ENCODE results near the gene IER5L. TPM values are rescaled to one million over a fixed set of nuclear protein-coding genes. Genes with fewer than 3 reads are reported as not detected.

The IER5L gene
- polyA plus RNA-seq, 1 donor (not counting 4 experiments of a cell fraction or from before 2014, with no cell fraction given), result 2.1 TPM

- DNase-seq (ENCODE audit: low read depth, low spot score) (no peak), FAIRE-seq (no peak)
- Histone ChIP-seq H3K9me3 (ENCODE audit: control insufficient read depth, low read depth, low read length) (no peaks in the 10 kb centered on the region), H3K27me3 (ENCODE audit: control insufficient read depth, extremely low read depth, insufficient read depth, low read length) (no peaks in the 10 kb centered on the region), H4K20me1 (ENCODE audit: control insufficient read depth, extremely low read depth, insufficient read depth, low read length) (no peaks in the 10 kb centered on the region), H3K36me3 (ENCODE audit: control insufficient read depth in 2 of 2, extremely low read depth in 1 of 2, insufficient read depth in 2 of 2, low read length in 2 of 2) (no peaks in the 10 kb centered on the region), H3K9me1 (ENCODE audit: control insufficient read depth, extremely low read depth, insufficient read depth, low read length) (no peaks in the 10 kb centered on the region), H3K9ac (ENCODE audit: control insufficient read depth, extremely low read depth, insufficient read depth, low read length) (no peak overlapping the region), H2AFZ (ENCODE audit: control insufficient read depth, low read length) (no peak overlapping the region), H3K4me2 (ENCODE audit: control insufficient read depth, extremely low read depth, insufficient read depth, low read depth, low read length) (no peak overlapping the region), H3K4me3 (ENCODE audit: control insufficient read depth in 2 of 3, extremely low read depth in 1 of 3, insufficient read depth in 2 of 3, low read depth in 1 of 3, low read length in 3 of 3) (no peak overlapping the region), H3K79me2 (ENCODE audit: control insufficient read depth, insufficient read depth, low read length) (no peaks in the 10 kb centered on the region), H3K27ac (ENCODE audit: control insufficient read depth, insufficient read depth, low read length) (no peak overlapping the region), H3K4me1 (ENCODE audit: control insufficient read depth, extremely low read depth, insufficient read depth, low read length) (peaks cover 6% of the 10 kb centered on the region)
- TF ChIP-seq EZH2 (IDR thresholded peaks at IDR 0.05; ENCODE audit: low read length), result no peak
- TF ChIP-seq, protein P1, sequence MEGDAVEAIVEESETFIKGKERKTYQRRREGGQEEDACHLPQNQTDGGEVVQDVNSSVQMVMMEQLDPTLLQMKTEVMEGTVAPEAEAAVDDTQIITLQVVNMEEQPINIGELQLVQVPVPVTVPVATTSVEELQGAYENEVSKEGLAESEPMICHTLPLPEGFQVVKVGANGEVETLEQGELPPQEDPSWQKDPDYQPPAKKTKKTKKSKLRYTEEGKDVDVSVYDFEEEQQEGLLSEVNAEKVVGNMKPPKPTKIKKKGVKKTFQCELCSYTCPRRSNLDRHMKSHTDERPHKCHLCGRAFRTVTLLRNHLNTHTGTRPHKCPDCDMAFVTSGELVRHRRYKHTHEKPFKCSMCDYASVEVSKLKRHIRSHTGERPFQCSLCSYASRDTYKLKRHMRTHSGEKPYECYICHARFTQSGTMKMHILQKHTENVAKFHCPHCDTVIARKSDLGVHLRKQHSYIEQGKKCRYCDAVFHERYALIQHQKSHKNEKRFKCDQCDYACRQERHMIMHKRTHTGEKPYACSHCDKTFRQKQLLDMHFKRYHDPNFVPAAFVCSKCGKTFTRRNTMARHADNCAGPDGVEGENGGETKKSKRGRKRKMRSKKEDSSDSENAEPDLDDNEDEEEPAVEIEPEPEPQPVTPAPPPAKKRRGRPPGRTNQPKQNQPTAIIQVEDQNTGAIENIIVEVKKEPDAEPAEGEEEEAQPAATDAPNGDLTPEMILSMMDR (optimal IDR thresholded peaks at IDR 0.05 in 1 of 3, IDR thresholded peaks at IDR 0.05 in 1 of 3, conservative IDR thresholded peaks at IDR 0.05 in 1 of 3; ENCODE audit: extremely low read depth in 1 of 3, insufficient read depth in 2 of 3, low read length in 3 of 3), result no peak
- dilution Hi-C loops (cut with MboI; ENCODE audit: extremely low pct_ligation_motif_present, low sequenced_read_pairs), result no loop called here
Measured at GRCh38 chr9:129209109-129209508, 31.0 kb upstream of the IER5L start.

- peaks cover 10% of the 10 kb centered on the region for H3K4me1 ChIP-seq (ENCODE audit: control insufficient read depth, extremely low read depth, insufficient read depth, low read length)
- DNase-seq (ENCODE audit: low read depth, low spot score) (peak; percentile 38), FAIRE-seq (no peak)
- H2AFZ ChIP-seq (ENCODE audit: control insufficient read depth, low read length), result no peak overlapping the region
- no peak overlapping the region for H3K4me3 ChIP-seq (ENCODE audit: control insufficient read depth in 2 of 3, extremely low read depth in 1 of 3, insufficient read depth in 2 of 3, low read depth in 1 of 3, low read length in 3 of 3)
- H3K9ac ChIP-seq (ENCODE audit: control insufficient read depth, extremely low read depth, insufficient read depth, low read length), result no peak overlapping the region
- no peaks in the 10 kb centered on the region for H3K9me1 ChIP-seq (ENCODE audit: control insufficient read depth, extremely low read depth, insufficient read depth, low read length)
- no peak overlapping the region for H3K27ac ChIP-seq (ENCODE audit: control insufficient read depth, insufficient read depth, low read length)
- H3K4me2 ChIP-seq (ENCODE audit: control insufficient read depth, extremely low read depth, insufficient read depth, low read depth, low read length), result no peak overlapping the region
- H3K9me3 ChIP-seq (ENCODE audit: control insufficient read depth, low read depth, low read length), result no peaks in the 10 kb centered on the region
- H3K36me3 ChIP-seq (ENCODE audit: control insufficient read depth in 2 of 2, extremely low read depth in 1 of 2, insufficient read depth in 2 of 2, low read length in 2 of 2), result no peaks in the 10 kb centered on the region
- H4K20me1 ChIP-seq (ENCODE audit: control insufficient read depth, extremely low read depth, insufficient read depth, low read length), result no peaks in the 10 kb centered on the region
- H3K27me3 ChIP-seq (ENCODE audit: control insufficient read depth, extremely low read depth, insufficient read depth, low read length), result no peaks in the 10 kb centered on the region
- H3K79me2 ChIP-seq (ENCODE audit: control insufficient read depth, insufficient read depth, low read length), result no peaks in the 10 kb centered on the region
- TF ChIP-seq, protein P1 (optimal IDR thresholded peaks at IDR 0.05 in 1 of 3, IDR thresholded peaks at IDR 0.05 in 1 of 3, conservative IDR thresholded peaks at IDR 0.05 in 1 of 3; ENCODE audit: extremely low read depth in 1 of 3, insufficient read depth in 2 of 3, low read length in 3 of 3), result no peak
- TF ChIP-seq EZH2 (IDR thresholded peaks at IDR 0.05; ENCODE audit: low read length), result no peak
- dilution Hi-C loops (cut with MboI; ENCODE audit: extremely low pct_ligation_motif_present, low sequenced_read_pairs), result no loop called here
Measured at GRCh38 chr9:129208207-129209032, 30.4 kb upstream of the IER5L start.
